Activated CD4-positive, alpha-beta T cell treated with anti-CD3 and anti-CD28 coated beads for 24 hours (primary cell): ENCODE data around the gene HSD11B2.
A peak's percentile ranks its signal among the peaks of the same experiment; 100 is the strongest.

Experiments
- DNase-seq, 2 donors: peaks; one replicate each; pipeline ENCODE4 v3.0.0-alpha.2; 2020; ENCODE audit warnings: low read depth in 2 of 2

HSD11B2 gene

GRCh38 chr16:67396159-67397035 lies 34.5 kb upstream of the HSD11B2 start:
- no peak for DNase-seq

- no peak for DNase-seq
These were observed 33.7 kb upstream of the HSD11B2 start for GRCh38 chr16:67397036-67397801.

GRCh38 chr16:67397812-67398545 lies 32.9 kb upstream of the HSD11B2 start:
- no peak for DNase-seq

GRCh38 chr16:67398546-67399217 lies 32.2 kb upstream of the HSD11B2 start:
- no peak for DNase-seq

- DNase-seq: peak; percentile 37 to 52
These were observed 31.6 kb upstream of the HSD11B2 start for GRCh38 chr16:67399218-67399733.

GRCh38 chr16:67399749-67400704 lies 30.9 kb upstream of the HSD11B2 start:
- no peak for DNase-seq

GRCh38 chr16:67400901-67401300 lies 30.0 kb upstream of the HSD11B2 start:
- DNase-seq: no peak

- no peak for DNase-seq
These were observed 26.9 kb upstream of the HSD11B2 start for GRCh38 chr16:67403976-67404555.

GRCh38 chr16:67404740-67405226 lies 26.1 kb upstream of the HSD11B2 start:
- DNase-seq: no peak

- no peak for DNase-seq
These were observed 25.6 kb upstream of the HSD11B2 start for GRCh38 chr16:67405336-67405735.

GRCh38 chr16:67406111-67406971 lies 24.6 kb upstream of the HSD11B2 start:
- no peak for DNase-seq

- DNase-seq: no peak
These were observed 23.6 kb upstream of the HSD11B2 start for GRCh38 chr16:67407176-67407787.

- DNase-seq: no peak
These were observed 23.0 kb upstream of the HSD11B2 start for GRCh38 chr16:67407788-67408452.

- DNase-seq: no peak
These were observed 21.3 kb upstream of the HSD11B2 start for GRCh38 chr16:67409631-67410030.

GRCh38 chr16:67411339-67411738 lies 19.6 kb upstream of the HSD11B2 start:
- no peak for DNase-seq

- no peak for DNase-seq
These were observed 18.6 kb upstream of the HSD11B2 start for GRCh38 chr16:67412294-67412693.

- DNase-seq: no peak
These were observed 16.7 kb upstream of the HSD11B2 start for GRCh38 chr16:67413978-67414911.
